ENCODE data around the gene CLEC18C. TPM values are rescaled to one million over a fixed set of nuclear protein-coding genes. Genes with fewer than 3 reads are reported as not detected.
"Not testable (repeated sequence)": the region's sequence is repeated elsewhere in the genome, so short reads cannot be mapped to it uniquely, and the experiment has no call there.

CLEC18C gene
- total RNA-seq, 1 experiment from 2014 or later, result not detected

DNA sequence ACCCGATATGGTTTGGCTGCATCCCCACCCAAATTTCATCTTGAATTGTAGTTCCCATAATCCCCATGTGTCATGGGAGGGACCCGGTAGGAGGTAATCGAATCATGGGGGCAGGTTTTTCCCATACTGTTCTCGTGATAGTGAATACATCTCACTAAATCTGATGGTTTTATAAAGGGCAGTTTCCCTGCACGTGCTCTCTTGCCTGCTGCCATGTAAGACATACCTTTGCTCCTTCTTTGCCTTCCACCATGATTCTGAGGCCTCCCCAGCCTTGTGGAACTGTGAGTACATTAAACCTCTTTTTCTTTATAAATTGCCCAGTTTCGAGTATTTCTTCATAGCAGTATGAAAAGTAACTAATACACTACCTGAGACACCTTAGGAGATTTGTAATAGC is 32.8 kb downstream of the CLEC18C start:
- not testable (repeated sequence) for DNase-seq (ENCODE audit: low spot score)

- DNase-seq (ENCODE audit: low spot score), result not testable (repeated sequence)
These were observed 45.0 kb downstream of the CLEC18C start for GRCh38 chr16:70218586-70218985.

- DNase-seq (ENCODE audit: low spot score), result not testable (repeated sequence)
These were observed 49.0 kb downstream of the CLEC18C start for GRCh38 chr16:70222574-70222973.

- DNase-seq (ENCODE audit: low spot score), result not testable (repeated sequence)
These were observed 49.6 kb downstream of the CLEC18C start for GRCh38 chr16:70223216-70223615.

DNA sequence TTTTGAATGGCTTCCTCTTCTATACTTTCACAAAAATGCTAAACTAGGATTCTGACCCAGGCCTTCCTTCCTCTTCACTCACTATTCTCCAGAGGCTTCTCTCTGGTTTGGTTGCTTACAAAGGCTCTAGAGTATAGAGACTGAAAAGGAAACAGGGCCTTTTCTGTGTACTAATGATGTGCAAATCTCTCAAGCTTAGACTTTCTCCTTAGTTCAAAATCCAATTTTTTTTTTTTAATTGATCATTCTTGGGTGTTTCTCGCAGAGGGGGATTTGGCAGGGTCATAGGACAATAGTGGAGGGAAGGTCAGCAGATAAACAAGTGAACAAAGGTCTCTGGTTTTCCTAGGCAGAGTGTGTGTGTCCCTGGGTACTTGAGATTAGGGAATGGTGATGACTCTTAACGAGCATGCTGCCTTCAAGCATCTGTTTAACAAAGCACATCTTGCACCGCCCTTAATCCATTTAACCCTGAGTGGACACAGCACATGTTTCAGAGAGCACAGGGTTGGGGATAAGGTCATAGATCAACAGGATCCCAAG is 50.5 kb downstream of the CLEC18C start:
- DNase-seq (ENCODE audit: low spot score), result not testable (repeated sequence)

DNA sequence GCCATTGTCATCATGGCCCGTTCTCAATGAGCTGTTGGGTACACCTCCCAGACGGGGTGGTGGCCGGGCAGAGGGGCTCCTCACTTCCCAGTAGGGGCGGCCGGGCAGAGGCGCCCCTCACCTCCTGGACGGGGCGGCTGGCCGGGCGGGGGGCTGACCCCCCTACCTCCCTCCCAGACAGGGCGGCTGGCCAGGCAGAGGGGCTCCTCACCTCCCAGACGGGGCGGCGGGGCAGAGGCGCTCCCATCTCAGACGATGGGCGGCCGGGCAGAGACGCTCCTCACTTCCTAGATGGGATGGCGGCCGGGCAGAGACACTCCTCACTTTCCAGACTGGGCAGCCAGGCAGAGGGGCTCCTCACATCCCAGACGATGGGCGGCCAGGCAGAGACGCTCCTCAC is 51.1 kb downstream of the CLEC18C start:
- DNase-seq (ENCODE audit: low spot score), result not testable (repeated sequence)

DNA sequence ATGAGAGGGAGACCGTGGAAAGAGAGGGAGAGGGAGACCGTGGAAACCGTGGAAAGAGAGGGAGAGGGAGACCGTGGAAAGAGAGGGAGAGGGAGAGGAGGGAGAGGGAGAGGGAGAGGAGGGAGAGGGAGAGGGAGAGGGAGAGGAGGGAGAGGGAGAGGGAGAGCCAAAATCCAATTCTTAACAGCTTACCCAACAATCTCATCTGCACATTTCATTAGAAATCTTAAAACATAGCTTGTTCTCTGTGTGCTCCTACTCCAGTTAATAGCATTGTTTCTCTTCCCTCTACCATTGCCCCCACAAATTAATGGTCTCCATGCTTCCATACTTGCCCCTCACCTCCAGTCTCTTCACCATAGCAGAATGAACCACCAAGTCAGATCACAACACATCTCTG is 51.8 kb downstream of the CLEC18C start:
- DNase-seq (ENCODE audit: low spot score), result not testable (repeated sequence)

GRCh38 chr16:70226024-70226423 is 52.4 kb downstream of the CLEC18C start:
- DNase-seq (ENCODE audit: low spot score), result not testable (repeated sequence)

DNA sequence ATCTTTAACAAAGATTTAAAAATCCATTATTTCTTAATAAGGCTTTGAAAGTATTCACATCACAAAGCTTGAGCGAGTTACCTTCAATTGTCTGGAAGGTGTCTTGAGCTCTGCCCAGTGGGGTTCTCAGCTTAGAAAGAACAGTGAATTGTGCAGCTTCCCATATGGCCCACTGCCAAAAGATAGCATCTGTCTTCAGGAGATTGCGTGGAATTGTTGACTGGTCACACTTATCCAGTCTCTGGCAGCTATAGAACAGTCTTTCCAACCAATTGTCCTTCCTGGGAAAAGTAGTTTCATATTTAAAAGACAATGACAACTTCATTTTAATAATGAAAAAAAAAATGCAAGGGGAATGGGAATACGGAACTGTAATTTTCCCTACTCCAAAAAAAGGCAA is 58.2 kb downstream of the CLEC18C start:
- DNase-seq (ENCODE audit: low spot score), result not testable (repeated sequence)

Other genes starting within 250 kb of the CLEC18C start
- gene CLEC18A, start 222.5 kb upstream of the CLEC18C start, total RNA-seq (2014; rRNA removed; shearing (Covaris generic)), result 0.02 TPM in 1 of 2 replicates, not detected in the other
- 9.6 and 12.4 TPM in 2 replicates for gene PDPR, start 59.5 kb upstream of the CLEC18C start, total RNA-seq (2014; rRNA removed; shearing (Covaris generic))
- 15.2 and 15.7 TPM in 2 replicates for gene EXOSC6, start 78.2 kb downstream of the CLEC18C start, total RNA-seq (2014; rRNA removed; shearing (Covaris generic))
- 70.9 and 77.1 TPM in 2 replicates for gene AARS1, start 115.7 kb downstream of the CLEC18C start, total RNA-seq (2014; rRNA removed; shearing (Covaris generic))
- 17.1 and 17.8 TPM in 2 replicates for gene DDX19B, start 125.4 kb downstream of the CLEC18C start, total RNA-seq (2014; rRNA removed; shearing (Covaris generic))
- gene DDX19A, start 173.1 kb downstream of the CLEC18C start, total RNA-seq (2014; rRNA removed; shearing (Covaris generic)), result 31.3 and 31.4 TPM in 2 replicates